Measurements from ENCODE around the gene LRIG1. TPM values are rescaled to one million over a fixed set of nuclear protein-coding genes. Genes with fewer than 3 reads are reported as not detected.

The LRIG1 gene
- total RNA-seq, 1 experiment from 2014 or later: 5.3 TPM

- CTCF ChIA-PET: no interaction called here
- Histone ChIP-seq H3K4me1 (ENCODE audit: control insufficient read depth, insufficient read depth, low read length) (no peaks in the 10 kb centered on the region), H3K27me3 (ENCODE audit: control insufficient read depth, insufficient read depth, low read length) (no peaks in the 10 kb centered on the region), H3K9me3 (ENCODE audit: control insufficient read depth, insufficient read depth, low read depth, low read length) (no peaks in the 10 kb centered on the region), H3K4me3 (ENCODE audit: low read depth in 2 of 2, low read length in 2 of 2) (no peak overlapping the region), H3K27ac (ENCODE audit: low read length) (no peak overlapping the region), H3K36me3 (ENCODE audit: control insufficient read depth, insufficient read depth, low read length) (no peaks in the 10 kb centered on the region)
- no TSS peak for BruUV-seq (replicated peaks)
- ATAC-seq (0 out of 2 replicates have a peak, but pooled peaks have one; percentile 45), DNase-seq (ENCODE audit: low read depth, low spot score) (no peak)
- in situ Hi-C loops (cut with HindIII; ENCODE audit: low pct_unique_long_range_greater_than_20kb, low sequenced_read_pairs) (no loop called here), intact Hi-C loops (cut with micrococcal nuclease; ENCODE audit: unreplicated experiment) (no loop called here)
- POLR2A ChIA-PET: no interaction called here
- TF ChIP-seq TCF7L2 (IDR thresholded peaks at IDR 0.05; ENCODE audit: low read depth, low read length) (no peak), SIN3A (IDR thresholded peaks at IDR 0.05; ENCODE audit: borderline replicate concordance, insufficient read depth, low read depth, low read length) (no peak), CTCF (IDR thresholded peaks at IDR 0.05) (no peak), POLR2AphosphoS5 (IDR thresholded peaks at IDR 0.05; ENCODE audit: low read depth, low read length) (no peak), REST (IDR thresholded peaks at IDR 0.05; ENCODE audit: insufficient read depth in 1 of 2, low read depth in 2 of 2, low read length in 1 of 2) (no peak)
These were observed 59.7 kb downstream of the LRIG1 start for GRCh38 chr3:66441129-66441528.

- Histone ChIP-seq H3K4me1 (ENCODE audit: control insufficient read depth, insufficient read depth, low read length) (no peaks in the 10 kb centered on the region), H3K4me3 (ENCODE audit: low read depth in 2 of 2, low read length in 2 of 2) (no peak overlapping the region), H3K27me3 (ENCODE audit: control insufficient read depth, insufficient read depth, low read length) (no peaks in the 10 kb centered on the region), H3K27ac (ENCODE audit: low read length) (no peak overlapping the region), H3K36me3 (ENCODE audit: control insufficient read depth, insufficient read depth, low read length) (no peaks in the 10 kb centered on the region), H3K9me3 (ENCODE audit: control insufficient read depth, insufficient read depth, low read depth, low read length) (no peaks in the 10 kb centered on the region)
- DNase-seq (ENCODE audit: low read depth, low spot score): no peak
- POLR2A ChIA-PET: no interaction called here
- intact Hi-C loops (cut with micrococcal nuclease; ENCODE audit: unreplicated experiment): no loop called here
- no peak for ATAC-seq
- no TSS peak for BruUV-seq (replicated peaks)
- CTCF ChIA-PET: no interaction called here
- in situ Hi-C loops (cut with HindIII; ENCODE audit: low pct_unique_long_range_greater_than_20kb, low sequenced_read_pairs): no loop called here
- TF ChIP-seq POLR2AphosphoS5 (IDR thresholded peaks at IDR 0.05; ENCODE audit: low read depth, low read length) (no peak), CTCF (IDR thresholded peaks at IDR 0.05) (no peak), SIN3A (IDR thresholded peaks at IDR 0.05; ENCODE audit: borderline replicate concordance, insufficient read depth, low read depth, low read length) (no peak), TCF7L2 (IDR thresholded peaks at IDR 0.05; ENCODE audit: low read depth, low read length) (no peak), REST (IDR thresholded peaks at IDR 0.05; ENCODE audit: insufficient read depth in 1 of 2, low read depth in 2 of 2, low read length in 1 of 2) (no peak)
These were observed 61.0 kb downstream of the LRIG1 start for GRCh38 chr3:66439666-66440344.

All from Panc1 (cell line).